M059J (cell line): ENCODE measurements around the gene SPOCK2. TPM values are rescaled to one million over a fixed set of nuclear protein-coding genes. Genes with fewer than 3 reads are reported as not detected.
"Not testable (repeated sequence)": the region's sequence is repeated elsewhere in the genome, so short reads cannot be mapped to it uniquely, and the experiment has no call there.

ENCODE experiments used
- DNase-seq: peaks from one replicate; pipeline ENCODE4 v3.0.0-alpha.2; 2012; ENCODE audit warnings: low read depth
- total RNA-seq: library from RNA; depleted of rRNA; stranded (reverse); fragments of >200 nt; shearing (Covaris generic); gene quantifications from 2 replicates; pipeline ENCODE4 v1.2.3, GENCODE V29; 2014

SPOCK2 gene
- total RNA-seq, 1 experiment from 2014 or later, result not detected

GRCh38 chr10:72108004-72108370 lies 19.6 kb upstream of the SPOCK2 start:
- DNase-seq, result not testable (repeated sequence)

- peak; percentile 69 for DNase-seq
Observed at GRCh38 chr10:72107325-72108003, 19.1 kb upstream of the SPOCK2 start.

GRCh38 chr10:72106896-72107295 lies 18.5 kb upstream of the SPOCK2 start:
- DNase-seq, result no peak

GRCh38 chr10:72106154-72106849 lies 18.0 kb upstream of the SPOCK2 start:
- no peak for DNase-seq

DNA sequence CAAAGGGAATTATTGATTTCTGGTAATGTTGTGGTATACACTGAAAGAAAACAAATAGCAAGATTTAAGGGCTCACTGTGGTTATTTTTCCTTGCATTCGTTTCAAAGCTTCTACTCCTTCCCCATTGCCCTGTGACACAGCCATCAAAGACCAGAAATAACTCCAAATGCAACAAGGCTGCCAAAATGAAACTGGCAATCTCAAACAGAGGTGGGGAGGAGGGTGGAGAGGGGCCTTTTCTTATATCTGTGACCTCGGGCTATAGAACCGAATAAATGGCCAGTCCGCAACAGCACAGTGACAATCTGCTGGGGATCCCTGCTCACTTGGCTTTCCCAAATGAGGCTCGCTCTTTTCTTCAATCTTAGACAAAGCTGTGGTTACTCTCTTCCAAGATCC lies 17.4 kb upstream of the SPOCK2 start:
- no peak for DNase-seq

DNA sequence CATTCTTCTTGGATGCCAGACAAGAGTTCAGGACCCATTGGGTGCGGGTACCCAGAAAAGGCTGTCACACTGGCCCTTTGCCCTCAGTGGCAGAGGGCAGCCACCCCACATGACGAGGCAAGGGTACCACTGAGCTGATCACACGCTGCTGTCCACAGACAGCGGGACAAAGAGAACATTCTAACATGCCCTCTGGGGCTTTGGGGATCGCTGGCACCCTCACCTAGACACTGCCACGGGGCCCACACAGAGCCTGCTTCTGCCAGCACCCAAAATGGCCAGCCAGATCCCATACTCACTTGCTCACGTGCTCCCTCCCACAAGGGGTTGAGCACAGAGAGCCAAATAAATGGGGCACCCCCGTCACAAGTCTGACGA lies 16.7 kb upstream of the SPOCK2 start:
- DNase-seq, result no peak

DNA sequence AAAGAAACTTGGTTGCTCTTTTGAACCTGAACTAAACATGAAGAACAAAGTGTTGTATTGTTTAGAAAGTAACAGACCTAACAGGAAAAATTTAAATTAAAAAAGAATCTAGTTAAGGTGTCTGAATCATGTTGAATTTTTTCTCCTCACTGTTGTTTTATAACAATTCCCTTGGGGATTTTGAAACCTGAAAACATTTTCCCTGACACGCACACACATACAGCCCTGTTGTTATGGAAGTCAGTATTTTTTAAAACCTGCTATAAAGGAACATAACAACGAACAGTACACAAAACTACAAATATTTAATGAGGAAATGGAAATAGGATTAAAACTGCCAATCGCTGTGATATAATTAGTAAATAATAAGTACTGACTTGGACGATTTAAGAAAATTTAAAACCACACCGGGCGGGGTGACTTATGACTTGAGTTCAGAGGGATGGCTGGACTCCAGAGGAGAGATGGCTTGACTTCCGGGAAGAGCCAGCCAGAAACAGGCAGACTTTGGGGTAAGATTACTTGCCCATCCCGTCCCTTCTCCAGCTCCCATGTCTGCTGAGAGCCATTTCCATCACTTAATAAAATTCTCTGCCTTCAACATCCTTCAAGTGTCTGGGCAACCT lies 16.2 kb upstream of the SPOCK2 start:
- DNase-seq, result no peak

- DNase-seq, result no peak
Observed at GRCh38 chr10:72099600-72099921, 11.2 kb upstream of the SPOCK2 start.

GRCh38 chr10:72098836-72099599 lies 10.7 kb upstream of the SPOCK2 start:
- DNase-seq, result no peak

DNA sequence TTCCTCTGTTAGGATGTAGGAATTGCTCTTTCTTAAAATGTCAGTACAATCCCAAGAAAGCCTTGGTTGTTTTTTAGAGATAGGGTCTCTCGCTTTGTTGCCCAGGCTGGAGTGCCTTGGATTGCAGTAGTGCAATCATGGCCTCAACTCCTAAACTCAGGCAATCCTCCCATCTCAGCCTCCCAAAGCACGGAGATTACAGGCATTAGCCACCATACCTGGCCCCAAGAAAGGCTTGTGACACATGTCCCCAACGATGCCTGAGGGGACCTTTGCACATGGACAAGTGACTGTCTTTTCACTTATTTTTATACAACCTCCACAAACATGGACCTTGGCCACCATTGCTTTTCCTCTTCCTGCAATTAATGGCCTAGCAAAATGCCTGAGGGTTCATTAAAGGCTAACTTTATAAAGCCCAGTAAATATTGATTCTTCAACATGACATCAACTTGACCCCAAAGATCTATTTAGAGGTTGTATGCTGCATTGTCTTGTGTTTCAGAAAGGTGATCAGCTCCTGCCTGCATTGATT lies 10.0 kb upstream of the SPOCK2 start:
- DNase-seq, result no peak

GRCh38 chr10:72097448-72098300 lies 9.3 kb upstream of the SPOCK2 start:
- DNase-seq, result peak; percentile 95

GRCh38 chr10:72096115-72097000 lies 8.0 kb upstream of the SPOCK2 start:
- DNase-seq, result peak; percentile 60

GRCh38 chr10:72095195-72095594 lies 6.8 kb upstream of the SPOCK2 start:
- DNase-seq, result no peak

DNA sequence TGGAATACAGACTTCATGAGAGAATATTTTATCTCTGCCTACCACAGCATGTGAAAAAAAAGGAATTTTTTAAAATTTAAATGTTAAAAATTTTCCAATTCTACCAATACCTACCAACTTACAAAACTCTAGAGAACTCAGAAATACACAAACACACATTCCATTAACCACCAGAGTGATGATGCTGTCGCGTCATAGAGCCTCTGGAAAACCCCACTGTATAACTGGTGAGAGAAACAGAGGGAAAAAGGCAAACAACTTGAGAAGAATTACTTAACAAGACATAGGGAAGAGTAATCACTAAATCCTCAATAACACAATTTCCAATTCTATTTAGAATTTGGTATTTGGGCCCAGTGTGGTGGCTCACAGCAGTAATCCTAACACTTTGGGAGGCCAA lies 6.2 kb upstream of the SPOCK2 start:
- no peak for DNase-seq

DNA sequence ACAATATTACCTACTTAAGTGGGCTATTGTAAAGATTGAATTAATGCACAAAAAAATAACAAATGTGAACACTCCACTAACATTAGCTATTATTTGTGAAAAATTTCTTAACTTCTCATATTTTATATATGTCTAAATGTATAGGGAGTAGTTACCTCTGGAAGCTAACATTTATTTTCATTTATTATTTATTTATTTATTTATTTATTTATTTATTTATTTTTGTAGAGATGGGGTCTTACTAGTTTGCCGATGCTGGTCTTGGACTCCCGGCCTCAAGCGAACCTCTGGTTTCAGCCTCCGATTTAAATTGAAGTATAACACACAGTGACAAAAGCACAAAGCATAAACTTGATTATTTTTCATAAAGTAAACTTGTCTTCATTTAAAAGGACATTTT lies 5.1 kb upstream of the SPOCK2 start:
- DNase-seq, result no peak

- DNase-seq, result no peak
Observed at GRCh38 chr10:72092987-72093386, 4.6 kb upstream of the SPOCK2 start.

- no peak for DNase-seq
Observed at GRCh38 chr10:72092171-72092924, 4.0 kb upstream of the SPOCK2 start.

DNA sequence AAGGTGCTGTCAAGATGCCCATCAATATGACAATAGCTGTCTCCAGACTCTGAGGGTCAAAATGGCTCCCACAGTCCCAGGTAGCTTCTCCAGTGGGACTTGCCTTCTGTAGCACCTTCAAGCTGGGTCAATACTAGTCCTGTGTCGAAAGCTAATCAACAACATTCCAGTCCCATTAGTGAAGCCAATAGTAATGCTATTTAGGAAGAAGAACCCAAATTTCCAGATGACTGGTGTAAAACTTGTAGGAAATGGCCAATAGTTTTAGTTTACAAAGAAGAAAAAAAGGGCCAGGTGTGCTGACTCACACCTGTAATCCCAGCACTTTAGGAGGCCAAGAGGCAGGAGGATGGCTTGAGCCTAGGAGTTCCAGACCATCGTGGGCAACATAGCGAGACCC lies 2.0 kb upstream of the SPOCK2 start:
- no peak for DNase-seq

GRCh38 chr10:72089618-72090017 lies 1.3 kb upstream of the SPOCK2 start:
- DNase-seq, result no peak
